ENCODE measurements around the gene FUT8.
A peak's percentile ranks its signal among the peaks of the same experiment; 100 is the strongest.
"Not testable (repeated sequence)": the region's sequence is repeated elsewhere in the genome, so short reads cannot be mapped to it uniquely, and the experiment has no call there.

The FUT8 gene

GRCh38 chr14:65704437-65704836 is 291.9 kb downstream of the FUT8 start:
- no peak for DNase-seq (ENCODE audit: low read depth in 3 of 3)

DNA sequence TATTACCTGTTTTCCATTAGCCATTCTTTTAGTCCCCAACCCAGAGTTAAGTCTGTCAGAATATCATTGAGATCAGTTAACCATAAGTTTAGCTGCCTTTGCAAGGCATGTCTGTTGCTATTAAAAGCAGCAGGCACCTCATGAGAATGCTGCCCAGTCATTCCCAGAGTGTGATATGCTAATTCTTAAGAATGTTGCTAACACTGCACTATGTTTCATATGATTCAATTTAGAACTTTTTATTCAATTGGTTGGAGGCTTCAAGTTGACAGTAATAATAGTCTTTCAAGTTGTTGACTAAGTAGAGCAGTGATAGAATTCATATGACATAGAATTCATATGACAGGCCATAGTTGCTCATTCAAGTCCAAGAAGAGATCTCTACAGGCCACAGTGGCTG is 292.3 kb downstream of the FUT8 start:
- peak in 2 of 3 experiments; percentile 15 to 18 for DNase-seq (ENCODE audit: low read depth in 3 of 3)

DNA sequence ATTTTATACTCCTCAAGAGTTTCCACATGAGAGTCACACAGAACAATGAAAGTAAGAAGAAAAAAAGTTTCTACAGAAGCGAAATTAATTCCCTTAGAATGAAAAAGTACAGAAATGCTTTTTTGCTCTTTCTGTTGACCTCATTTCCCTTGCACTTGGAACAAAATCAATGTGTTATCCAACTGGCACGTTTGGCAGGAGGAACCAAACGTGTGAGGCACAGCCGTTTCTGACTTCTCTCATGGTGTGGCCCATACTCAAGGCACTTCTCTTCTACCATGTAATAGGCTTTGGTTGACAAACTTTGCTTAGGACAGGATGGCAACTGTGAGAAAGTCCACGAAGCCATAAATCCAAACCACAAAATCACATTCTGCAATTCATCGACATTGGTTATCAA is 297.0 kb downstream of the FUT8 start:
- no peak for DNase-seq (ENCODE audit: low read depth in 3 of 3)

GRCh38 chr14:65716813-65717212 is 304.3 kb downstream of the FUT8 start:
- DNase-seq (ENCODE audit: low read depth in 3 of 3): not testable (repeated sequence)

DNA sequence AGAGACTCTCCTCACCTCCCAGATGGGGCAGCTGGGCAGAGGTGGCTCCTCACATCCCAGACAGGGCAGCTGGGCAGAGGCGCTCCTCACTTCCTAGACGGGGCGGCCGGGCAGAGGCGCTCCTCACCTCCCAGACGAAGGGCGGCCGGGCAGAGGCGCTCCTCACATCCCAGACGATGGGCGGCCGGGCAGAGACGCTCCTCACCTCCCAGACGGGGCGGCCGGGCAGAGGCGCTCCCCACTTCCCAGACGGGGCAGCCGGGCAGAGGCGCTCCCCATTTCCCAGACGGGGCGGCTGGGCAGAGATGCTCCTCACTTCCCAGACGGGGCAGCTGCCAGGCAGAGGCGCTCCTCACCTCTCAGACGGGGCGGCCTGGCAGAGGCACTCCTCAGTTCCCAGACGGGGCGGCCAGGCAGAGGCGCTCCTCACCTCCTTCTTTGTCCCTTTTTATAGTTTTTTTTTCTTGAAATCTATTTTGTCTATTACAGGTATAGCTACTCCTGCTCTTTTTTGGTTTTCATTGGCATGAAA is 304.9 kb downstream of the FUT8 start:
- not testable (repeated sequence) for DNase-seq (ENCODE audit: low read depth in 3 of 3)

DNA sequence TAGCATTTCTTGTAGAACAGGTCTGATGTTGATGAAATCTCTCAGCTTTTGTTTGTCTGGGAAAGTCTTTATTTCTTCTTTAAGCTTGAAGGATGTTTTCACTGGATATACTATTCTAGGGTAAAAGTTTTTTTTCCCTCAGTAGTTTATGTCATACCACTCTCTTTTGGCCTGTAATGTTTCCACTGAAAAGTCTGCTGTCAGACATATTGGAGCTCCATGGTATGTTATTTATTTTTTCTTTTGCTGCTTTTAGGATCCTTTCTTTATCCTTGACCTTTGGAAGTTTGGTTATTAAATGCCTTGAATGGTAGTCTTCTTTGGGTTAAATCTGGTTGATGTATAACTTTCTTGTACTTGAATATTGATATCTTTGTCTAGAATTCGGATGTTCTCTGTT is 306.1 kb downstream of the FUT8 start:
- DNase-seq (ENCODE audit: low read depth in 3 of 3): no peak

DNA sequence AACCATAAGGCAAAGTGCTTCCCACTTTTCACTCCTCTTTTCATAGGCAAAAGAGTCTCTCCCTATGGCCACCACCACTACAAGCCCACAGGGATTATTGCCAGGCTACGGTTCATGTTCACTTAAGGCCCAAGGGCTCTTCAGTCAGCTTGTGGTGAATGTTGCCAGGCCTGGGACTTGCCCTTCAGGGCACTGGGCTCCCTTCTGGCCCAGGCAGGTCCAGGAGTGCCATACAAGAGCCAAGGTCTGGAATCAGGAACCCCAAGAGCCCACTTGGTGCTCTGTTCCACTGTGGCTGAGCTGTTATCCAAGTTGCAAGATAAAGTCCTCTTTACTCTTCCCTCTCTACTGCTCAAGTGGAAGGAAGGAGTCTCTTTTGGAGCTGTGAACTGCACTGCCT is 307.6 kb downstream of the FUT8 start:
- no peak for DNase-seq (ENCODE audit: low read depth in 3 of 3)

GRCh38 chr14:65720743-65721142 is 308.2 kb downstream of the FUT8 start:
- DNase-seq (ENCODE audit: low read depth in 3 of 3): no peak

DNA sequence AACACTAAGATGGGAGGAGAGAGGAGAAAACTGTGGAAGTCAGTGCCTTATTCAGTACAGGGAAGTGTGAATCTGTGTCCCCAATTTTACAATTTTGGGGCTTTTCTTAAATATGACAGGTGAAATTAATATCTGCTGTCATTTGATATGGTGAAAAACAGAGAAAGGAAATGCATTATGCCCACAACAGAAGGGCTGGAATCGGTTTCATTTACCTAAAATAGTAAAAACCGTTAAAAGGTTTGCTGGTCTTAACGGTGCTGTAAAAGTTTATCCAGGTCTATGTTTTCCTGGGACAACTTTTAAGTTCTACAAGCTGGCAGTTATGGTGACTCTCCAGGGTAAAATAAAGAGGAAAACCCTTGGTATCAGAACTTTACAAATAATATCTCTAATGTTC is 310.8 kb downstream of the FUT8 start:
- no peak for DNase-seq (ENCODE audit: low read depth in 3 of 3)

DNA sequence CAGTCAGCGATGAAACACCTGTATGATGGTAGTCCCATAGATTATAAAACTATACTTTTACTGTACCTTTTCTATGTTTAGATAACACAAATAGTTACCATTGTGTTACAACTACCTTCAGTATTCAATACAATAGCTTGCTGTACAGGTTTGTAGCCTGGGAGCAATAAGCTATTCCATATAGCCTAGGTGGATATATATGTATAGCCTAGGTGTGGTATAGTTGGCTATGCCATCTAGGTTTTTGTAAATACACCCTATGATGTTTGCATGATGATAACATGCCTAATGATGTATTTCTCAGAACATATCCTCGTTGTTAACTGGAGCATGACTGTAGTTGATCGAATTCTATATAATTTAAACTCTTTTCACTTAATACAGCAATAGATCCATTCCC is 316.1 kb downstream of the FUT8 start:
- no peak for DNase-seq (ENCODE audit: low read depth in 3 of 3)

GRCh38 chr14:65729566-65729965 is 317.0 kb downstream of the FUT8 start:
- DNase-seq (ENCODE audit: low read depth in 3 of 3): no peak

GRCh38 chr14:65731933-65732506 is 319.5 kb downstream of the FUT8 start:
- no peak for DNase-seq (ENCODE audit: low read depth in 3 of 3)

GRCh38 chr14:65738339-65738738 is 325.8 kb downstream of the FUT8 start:
- DNase-seq (ENCODE audit: low read depth in 3 of 3): no peak

DNA sequence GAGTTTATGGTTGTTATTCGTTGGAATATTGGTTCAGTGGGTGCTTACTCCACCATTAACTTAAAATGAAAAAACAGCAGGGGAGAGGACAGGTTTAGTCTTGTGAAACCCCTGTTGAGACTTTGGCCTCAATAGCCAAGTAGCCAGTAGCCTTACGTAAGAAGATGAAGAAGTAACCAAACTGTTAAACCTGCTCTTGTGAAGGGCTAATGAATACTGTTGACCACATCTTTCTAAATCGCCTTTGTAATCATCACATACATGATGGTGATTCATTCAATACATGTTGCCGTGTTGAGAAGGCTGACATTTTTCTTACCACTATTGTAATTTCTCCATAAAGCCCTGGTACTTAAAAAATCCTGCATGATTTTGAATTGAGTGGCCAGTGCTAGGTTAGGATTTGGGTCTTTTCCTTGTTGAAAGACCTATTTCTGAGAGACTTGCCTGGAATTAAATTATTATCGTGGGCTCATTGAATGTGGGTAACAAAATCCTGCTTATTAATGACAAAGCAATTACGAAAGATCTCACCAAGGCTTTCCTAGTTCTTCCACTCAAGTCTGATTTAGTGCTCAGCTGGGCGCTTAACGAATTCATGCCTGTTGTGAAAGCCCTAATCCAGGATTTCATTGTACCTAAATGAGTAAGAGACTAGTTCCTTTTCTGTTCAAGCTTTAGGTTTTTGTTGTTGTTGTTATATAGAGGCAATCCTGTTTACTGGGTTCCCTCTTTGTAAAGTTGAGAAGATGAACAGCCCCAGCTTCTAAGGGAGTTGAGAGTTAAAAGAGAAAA is 333.1 kb downstream of the FUT8 start:
- DNase-seq (ENCODE audit: low read depth in 3 of 3): no peak

- no peak for DNase-seq (ENCODE audit: low read depth in 3 of 3)
Measured at GRCh38 chr14:65748796-65749195, 336.3 kb downstream of the FUT8 start.

GRCh38 chr14:65749287-65749686 is 336.8 kb downstream of the FUT8 start:
- DNase-seq (ENCODE audit: low read depth in 3 of 3): no peak

DNA sequence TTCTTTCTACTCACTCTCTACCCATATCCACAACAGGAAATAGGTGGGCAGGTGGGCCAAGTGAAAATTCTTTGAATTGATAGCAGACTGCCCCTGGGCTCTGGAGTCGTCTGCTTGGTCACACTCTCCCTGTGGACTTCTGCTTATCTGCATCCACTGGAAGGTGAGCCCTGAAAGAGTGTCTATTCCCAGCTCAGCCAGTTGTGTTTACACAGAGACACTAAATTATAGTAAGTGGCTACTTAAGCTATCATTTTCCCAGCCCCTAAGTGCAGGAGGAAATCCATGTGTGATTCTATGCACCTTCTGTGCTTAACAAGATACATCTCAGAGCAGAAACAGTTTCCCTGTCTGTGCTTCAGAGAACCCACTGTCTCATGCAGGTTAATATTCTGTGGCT is 338.4 kb downstream of the FUT8 start:
- no peak for DNase-seq (ENCODE audit: low read depth in 3 of 3)

DNA sequence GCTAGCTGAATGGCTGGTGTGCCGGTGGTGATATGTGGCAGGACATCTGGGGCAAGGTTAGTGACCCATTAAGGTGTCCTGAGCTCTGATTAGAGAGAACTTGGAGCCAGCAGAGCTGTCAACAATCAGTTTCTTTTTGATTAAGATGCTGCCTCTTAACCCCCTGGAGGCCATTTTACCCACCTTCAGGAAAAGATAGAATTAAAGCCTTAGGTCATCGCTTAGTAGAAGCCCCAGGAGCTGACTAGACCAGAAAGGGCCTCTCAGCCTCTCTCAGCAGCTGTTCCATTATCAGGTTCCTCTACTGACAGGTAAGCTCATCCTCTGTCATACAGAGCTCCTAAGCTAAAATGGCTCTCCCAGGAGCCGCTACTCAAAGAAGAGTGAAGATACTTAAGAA is 339.0 kb downstream of the FUT8 start:
- DNase-seq (ENCODE audit: low read depth in 3 of 3): no peak

GRCh38 chr14:65753061-65753460 is 340.5 kb downstream of the FUT8 start:
- DNase-seq (ENCODE audit: low read depth in 3 of 3): no peak

DNA sequence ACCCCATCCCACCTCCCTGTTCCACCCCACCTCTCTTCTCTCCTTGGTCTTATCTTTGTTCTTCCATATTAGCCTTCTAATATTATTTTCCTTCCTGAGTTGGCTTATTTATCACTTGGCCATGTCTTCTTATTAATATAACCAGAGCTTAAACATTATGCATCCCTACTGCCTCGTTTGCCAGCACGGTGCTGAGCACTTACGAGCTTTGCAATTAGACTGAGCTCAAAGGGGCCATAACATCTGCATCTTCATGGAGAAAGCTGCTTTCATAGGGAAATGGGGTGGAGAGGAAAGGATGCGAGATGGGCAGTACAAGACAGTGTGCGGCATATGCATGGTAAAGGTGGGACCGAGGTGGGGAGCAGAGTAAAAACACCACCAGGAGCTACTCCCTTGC is 342.8 kb downstream of the FUT8 start:
- DNase-seq (ENCODE audit: low read depth in 3 of 3): no peak

DNA sequence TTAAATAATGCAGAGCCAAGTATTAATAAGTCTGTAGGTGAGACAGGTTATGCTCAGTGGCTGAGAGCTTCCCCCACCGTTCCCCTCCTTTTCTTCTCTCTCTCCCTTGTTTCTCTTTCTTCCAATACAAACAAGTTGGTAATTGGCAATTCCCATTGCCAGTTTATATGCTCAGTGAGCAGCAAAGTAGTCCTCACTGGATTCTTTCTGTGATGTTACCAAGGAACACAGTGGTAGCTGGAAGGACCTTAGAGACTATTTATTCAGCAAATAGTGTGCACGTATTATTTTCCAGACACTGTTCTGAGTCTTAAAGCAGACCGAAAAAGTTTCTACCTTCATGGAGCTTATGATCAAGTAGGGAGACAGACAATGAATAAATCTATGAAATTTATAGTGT is 344.4 kb downstream of the FUT8 start:
- no peak for DNase-seq (ENCODE audit: low read depth in 3 of 3)

GRCh38 chr14:65769151-65769550 is 356.6 kb downstream of the FUT8 start:
- no peak for DNase-seq (ENCODE audit: low read depth in 3 of 3)

- DNase-seq (ENCODE audit: low read depth in 3 of 3): no peak
Measured at GRCh38 chr14:65770681-65771080, 358.2 kb downstream of the FUT8 start.
